ENCODE data around the gene MPHOSPH10.

- no peak for TF ChIP-seq CTCF (IDR thresholded peaks at IDR 0.05)
- TF ChIP-seq POLR2A (IDR thresholded peaks at IDR 0.05) = no peak
Observed at GRCh38 chr2:71166812-71167211, 36.4 kb downstream of the MPHOSPH10 start.
